HG02588 (cell line): ENCODE results near the gene CRIM1.
"Not testable (repeated sequence)": the region's sequence is repeated elsewhere in the genome, so short reads cannot be mapped to it uniquely, and the experiment has no call there.

Experiments
- ATAC-seq: cut with Tn5 transposase; IDR thresholded peaks from one replicate; pipeline ENCODE4 v1.9.1; 2021; ENCODE audit warnings: mild to moderate bottlenecking, moderate library complexity; ENCODE audit not compliant: unreplicated experiment

The CRIM1 gene

GRCh38 chr2:36351736-36352349, 3.7 kb upstream of the CRIM1 start:
- no peak for ATAC-seq

GRCh38 chr2:36352701-36353100, 2.9 kb upstream of the CRIM1 start:
- no peak for ATAC-seq

- no peak for ATAC-seq
Observed at GRCh38 chr2:36354811-36355150, 797 bp upstream of the CRIM1 start.

GRCh38 chr2:36355890-36356297, 316 bp downstream of the CRIM1 start:
- ATAC-seq: peak; percentile 27

GRCh38 chr2:36356298-36356989, 866 bp downstream of the CRIM1 start:
- ATAC-seq: peak; percentile 0

GRCh38 chr2:36356990-36357846, 1.6 kb downstream of the CRIM1 start:
- ATAC-seq: peak; percentile 22

GRCh38 chr2:36357847-36358659, 2.5 kb downstream of the CRIM1 start:
- ATAC-seq: peak; percentile 18

- ATAC-seq: no peak
Observed at GRCh38 chr2:36359067-36359466, 3.5 kb downstream of the CRIM1 start.

- ATAC-seq: no peak
Observed at GRCh38 chr2:36360063-36360462, 4.5 kb downstream of the CRIM1 start.

GRCh38 chr2:36360834-36361233, 5.3 kb downstream of the CRIM1 start:
- ATAC-seq: no peak

GRCh38 chr2:36361396-36361795, 5.8 kb downstream of the CRIM1 start:
- ATAC-seq: no peak

- ATAC-seq: no peak
Observed at GRCh38 chr2:36362291-36362690, 6.7 kb downstream of the CRIM1 start.

- not testable (repeated sequence) for ATAC-seq
Observed at GRCh38 chr2:36363085-36363484, 7.5 kb downstream of the CRIM1 start.

GRCh38 chr2:36366491-36367120, 11.0 kb downstream of the CRIM1 start:
- no peak for ATAC-seq

- peak; percentile 8 for ATAC-seq
Observed at GRCh38 chr2:36367486-36367885, 11.9 kb downstream of the CRIM1 start.

- ATAC-seq: peak; percentile 56
Observed at GRCh38 chr2:36367895-36368353, 12.3 kb downstream of the CRIM1 start.

GRCh38 chr2:36368438-36368837, 12.9 kb downstream of the CRIM1 start:
- ATAC-seq: no peak

GRCh38 chr2:36369163-36369562, 13.6 kb downstream of the CRIM1 start:
- ATAC-seq: no peak

- no peak for ATAC-seq
Observed at GRCh38 chr2:36369716-36370115, 14.1 kb downstream of the CRIM1 start.

- ATAC-seq: no peak
Observed at GRCh38 chr2:36370281-36370680, 14.7 kb downstream of the CRIM1 start.
